Stimulated activated CD8-positive, alpha-beta memory T cell treated with anti-CD3 and anti-CD28 coated beads, Interleukin-2, amount 100 ng/mL, for 1 hour (primary cell): ENCODE measurements around the gene PTPRN2.
"Not testable (repeated sequence)": the region's sequence is repeated elsewhere in the genome, so short reads cannot be mapped to it uniquely, and the experiment has no call there.

Source experiments
- DNase-seq, 2 donors: peaks; one replicate each; pipeline ENCODE4 v3.0.0-alpha.2; 2020; ENCODE audit warnings: low read depth in 2 of 2

The PTPRN2 gene

DNA sequence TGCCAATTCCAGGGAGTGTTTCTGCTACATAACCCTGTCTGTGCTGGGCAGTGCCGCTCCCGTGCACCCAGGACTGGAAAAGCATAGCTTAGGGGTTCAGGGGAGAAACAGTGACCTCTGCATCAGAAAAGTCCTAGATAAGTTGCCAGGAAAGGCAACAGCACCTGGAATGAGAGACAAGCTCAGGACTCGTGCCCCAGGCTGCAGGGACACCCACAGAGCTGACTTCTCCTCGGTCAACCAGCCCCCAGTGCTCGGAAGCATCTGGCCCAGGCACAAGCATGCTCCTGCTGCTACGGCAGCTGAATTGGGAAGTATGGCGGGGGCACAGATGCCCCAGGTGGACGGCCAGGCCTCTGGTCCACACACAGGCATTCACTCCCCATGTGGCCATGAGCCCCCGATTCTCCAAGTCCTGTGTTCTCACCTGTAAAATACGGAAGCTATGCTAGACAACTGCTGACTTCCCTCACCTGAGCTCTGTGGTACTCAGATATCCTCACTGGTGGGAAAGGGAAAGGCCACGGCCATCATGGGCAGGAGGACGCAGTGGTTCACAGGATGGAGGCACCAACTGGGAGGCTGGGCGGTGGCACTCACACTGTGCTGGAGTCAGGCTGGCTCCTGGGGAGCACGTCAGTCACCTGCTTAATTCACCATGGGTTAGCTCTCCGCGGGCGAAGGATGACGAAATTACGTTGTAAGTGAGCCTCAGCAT is 220.5 kb downstream of the PTPRN2 start:
- no peak for DNase-seq

DNA sequence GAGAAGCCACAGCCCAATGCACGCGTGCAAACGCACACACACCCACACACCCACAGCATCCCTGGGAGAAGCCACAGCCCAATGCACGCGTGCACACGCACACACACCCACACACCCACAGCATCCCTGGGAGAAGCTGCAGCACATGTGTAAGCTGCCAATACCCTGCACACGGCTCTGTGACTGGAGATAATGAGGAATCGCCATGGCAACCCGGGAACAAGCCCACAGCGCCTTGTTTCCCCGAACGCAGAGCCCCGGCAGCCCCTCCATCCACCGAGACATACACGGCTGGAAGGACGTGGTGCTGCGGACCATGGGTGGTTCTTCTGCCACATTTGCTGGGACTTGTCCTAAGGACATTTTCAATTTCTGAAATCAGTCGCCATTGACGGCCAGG is 221.3 kb downstream of the PTPRN2 start:
- DNase-seq: no peak

DNA sequence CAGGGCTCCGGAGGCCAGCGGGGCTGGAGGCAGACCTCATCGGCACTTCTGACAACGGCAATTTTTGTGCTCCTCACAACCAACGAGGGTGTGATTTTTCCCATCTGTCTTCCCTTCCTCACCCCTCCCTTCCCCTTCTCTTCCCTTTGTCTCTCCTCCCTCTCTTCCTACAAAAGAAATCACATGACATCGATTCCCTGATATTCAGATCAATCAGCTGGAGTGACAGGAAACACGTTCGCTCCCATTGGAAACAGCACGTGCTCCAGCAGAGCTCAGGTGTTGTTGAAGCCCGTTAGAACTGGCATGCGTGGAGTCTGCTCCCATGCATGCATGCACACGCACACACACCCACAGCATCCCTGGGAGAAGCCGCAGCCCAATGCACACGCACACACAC is 222.4 kb downstream of the PTPRN2 start:
- DNase-seq: no peak

DNA sequence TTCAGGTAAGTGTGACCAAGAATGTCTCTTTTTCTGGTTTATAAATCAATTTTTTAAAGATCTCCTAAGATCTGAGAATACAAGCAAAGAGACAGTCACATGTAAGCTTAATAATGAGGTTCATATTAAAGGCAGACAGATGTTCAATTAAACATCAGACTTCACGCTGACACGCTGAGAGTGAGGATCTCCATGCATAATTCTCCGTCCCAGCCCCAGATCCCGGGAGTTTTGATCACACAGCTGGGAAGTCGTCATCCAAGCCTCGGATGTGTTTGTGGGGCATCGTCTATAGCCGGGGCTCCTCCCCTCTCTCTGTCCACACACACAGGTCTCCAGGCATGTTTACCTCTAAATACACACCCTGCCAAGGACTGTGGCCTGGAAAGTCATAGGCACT is 223.2 kb downstream of the PTPRN2 start:
- DNase-seq: no peak

DNA sequence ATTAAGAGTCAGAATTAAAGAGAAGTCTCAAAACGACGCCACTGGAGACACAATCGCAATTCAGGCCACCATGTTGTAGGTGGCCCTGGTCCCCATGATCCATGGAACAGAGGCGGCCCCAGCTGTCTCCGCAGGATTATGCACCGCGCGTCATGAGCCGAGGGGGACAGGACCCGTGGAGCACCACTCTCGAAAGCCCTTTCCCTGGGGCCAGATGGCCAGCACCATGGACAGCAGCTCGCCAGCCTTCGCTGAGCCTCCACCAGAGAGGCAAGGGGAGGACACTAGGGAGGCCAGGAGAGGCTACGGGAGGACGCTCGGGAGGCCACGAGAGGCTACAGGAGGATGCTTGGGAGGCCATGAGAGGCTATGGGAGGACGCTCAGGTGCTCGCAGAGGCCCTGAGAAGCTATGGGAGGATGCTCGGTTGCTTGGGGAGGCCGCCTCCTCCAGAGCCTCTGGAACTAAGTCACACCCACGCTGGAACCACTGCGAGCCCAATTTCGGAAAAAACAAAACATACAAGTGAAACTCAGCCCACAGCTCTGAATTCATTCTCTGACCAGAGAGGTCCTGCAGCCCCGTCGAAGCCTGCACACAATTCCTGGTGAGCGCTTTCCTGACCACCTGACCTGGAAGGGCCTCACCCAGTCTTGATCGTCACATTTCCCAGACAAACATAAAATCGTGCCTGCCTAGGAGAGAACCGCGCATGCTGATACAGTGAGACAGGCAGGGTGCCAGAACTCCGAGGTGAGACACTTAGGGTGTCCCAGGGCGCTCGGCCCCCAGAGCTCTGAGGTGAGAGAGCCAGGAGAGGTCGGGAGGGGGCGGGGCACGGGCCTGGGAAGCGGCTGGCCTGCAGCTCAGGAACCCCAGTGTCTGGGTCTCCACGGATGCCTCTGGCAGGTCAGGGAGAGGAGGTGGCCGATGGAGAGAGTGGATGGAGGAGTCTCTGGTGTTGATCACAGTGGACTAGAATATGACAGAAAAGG is 224.4 kb downstream of the PTPRN2 start:
- no peak for DNase-seq

DNA sequence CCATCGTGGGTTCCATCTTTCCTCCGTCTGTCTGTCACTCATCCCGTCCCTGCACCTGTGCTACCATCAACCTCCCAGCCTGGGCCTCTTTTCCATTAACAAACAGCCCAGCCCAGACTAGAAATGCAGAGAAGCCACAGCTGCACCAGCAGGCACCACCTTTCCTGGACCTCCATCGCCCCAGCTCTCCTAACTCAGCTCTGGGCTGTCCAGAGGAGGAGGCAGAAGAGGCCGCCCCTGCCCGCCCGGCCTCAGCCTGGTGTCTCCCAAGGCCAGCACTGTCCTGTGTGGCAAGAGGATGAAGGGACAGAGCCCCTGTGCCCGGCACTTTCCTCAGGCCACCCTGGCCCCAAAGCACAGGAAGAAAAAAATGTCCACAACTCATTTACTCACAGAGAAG is 225.6 kb downstream of the PTPRN2 start:
- no peak for DNase-seq

DNA sequence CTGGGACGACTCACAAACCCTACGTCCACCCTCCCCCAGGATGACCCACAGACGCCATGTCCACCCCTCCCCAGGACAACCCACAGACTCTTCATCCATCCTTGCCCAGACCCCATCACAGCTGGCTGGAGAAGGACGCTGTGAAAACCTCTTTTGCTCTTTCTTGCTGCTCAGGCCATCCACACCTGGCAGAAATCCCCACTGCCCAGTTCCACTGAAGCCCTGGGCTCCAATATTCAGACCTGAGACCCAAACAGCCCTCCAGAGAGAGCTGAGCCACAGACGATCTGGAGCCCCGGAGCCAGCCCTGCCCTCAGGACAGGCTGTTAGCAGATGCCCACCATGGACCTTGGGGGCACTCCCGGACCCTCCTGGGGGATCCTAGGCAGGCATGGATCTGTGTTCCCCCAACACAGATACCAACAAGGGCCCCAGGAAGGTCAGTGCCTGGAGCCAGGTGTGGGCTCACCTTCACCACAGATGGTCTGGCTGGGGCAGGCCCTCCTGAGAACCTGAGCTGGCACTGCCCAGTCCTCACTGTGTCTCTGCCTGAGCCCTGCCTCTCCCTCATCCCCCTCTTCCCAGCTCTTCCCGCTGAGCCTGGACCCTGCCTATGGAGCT is 226.2 kb downstream of the PTPRN2 start:
- no peak for DNase-seq

- no peak for DNase-seq
Measured at GRCh38 chr7:158358926-158359645, 228.5 kb downstream of the PTPRN2 start.

GRCh38 chr7:158357898-158358821 is 229.5 kb downstream of the PTPRN2 start:
- no peak for DNase-seq

DNA sequence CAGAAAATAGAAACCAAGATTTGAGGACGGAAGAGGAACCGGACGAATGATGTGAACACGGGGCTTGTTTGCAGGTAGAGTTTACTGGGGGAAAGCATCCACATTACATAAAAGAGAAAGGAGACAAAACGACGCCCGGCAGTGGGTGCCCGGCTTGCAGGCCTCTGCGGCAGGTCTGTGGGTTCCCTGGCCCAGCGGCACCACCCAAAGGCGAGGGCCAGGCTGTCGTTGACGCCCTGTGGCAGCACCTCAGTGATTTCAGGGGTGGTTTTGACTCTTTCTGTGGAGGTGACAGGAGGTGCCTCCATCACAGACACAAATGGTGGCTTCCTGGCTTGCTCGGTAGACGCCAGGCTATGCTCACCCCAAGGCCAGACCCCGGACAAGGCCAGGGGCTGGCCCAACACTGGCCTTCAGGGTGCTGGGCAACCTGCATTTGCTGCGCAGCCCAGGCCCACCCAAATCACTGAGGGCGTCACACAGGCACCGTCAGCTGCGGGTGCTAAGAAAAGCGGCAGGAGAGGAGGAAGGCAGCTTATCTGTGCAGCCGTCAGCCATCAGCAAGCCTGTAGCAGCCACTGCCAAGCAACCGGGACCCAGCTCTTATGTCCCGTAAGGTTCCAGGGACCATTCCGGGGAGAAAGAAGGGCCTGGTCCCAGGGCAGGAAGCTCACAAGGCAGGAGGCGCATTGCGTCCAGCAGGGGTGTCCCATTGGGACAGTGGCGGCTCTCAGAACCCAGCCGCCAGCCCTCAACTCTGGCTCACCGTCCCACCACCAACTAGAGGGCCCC is 230.3 kb downstream of the PTPRN2 start:
- DNase-seq: no peak

DNA sequence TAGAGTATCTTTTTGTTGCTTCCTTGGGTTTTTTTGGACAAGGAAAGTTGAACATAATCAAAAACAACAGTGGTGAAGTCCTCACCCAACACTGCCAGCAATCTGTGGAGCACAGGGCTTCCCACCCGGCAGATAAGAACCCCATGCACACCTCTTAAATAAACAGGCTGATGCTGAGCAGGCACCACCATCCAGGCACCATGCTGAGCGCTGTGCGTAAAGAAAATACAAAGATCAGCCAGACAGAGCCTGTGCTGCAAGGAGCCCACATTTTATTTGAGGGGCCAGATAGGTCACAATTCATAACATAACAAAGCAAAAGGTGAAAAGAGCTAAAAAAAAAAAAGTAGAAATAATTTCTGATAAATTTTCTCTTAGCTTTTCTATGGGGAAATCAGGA is 231.2 kb downstream of the PTPRN2 start:
- no peak for DNase-seq

- no peak for DNase-seq
Measured at GRCh38 chr7:158355456-158356065, 232.1 kb downstream of the PTPRN2 start.

GRCh38 chr7:158354861-158355260 is 232.8 kb downstream of the PTPRN2 start:
- DNase-seq: no peak

DNA sequence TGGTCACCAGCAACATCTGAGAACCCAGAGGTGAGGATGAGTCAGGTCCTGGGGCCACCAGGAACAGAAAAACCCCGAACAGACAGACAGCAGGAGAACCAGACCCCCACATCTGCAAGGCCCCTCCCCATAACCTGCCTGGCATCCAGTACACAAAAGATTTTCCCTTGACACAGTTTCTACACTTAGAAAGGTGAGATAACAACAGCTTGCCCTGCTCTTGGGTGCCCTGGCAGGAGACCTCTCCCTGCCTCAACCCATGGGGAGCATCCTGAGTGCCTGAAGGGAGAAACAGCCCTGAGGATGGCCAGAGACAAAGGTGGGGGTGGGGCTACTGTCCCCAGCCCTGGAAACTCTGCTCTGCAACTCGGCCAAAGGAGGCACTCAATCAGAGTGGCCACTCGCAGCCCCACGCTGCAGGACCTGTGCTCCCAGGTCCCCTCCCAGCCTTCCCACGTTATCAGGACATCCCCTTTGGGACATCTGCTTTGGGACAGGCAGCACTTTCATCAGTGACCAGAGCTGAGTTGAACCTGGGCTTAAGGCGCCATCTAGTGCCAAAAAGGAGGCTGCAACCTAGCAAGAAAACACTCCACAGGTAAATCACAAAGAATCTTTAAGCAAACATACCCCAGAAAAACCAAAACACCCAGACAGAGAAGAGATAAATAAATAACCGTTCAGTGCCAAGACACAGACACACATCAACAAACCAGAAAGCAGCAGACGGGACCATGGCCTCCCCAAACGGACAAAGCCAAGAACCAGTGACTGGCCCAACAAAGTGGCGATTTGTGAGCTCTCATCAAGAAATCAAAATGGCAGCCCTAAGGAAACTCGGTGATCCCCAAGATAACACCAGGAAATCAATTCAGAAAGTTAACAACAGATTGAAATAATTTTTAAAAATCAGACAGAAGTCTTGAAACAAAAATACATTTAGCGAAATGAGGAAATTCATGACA is 233.7 kb downstream of the PTPRN2 start:
- DNase-seq: no peak

DNA sequence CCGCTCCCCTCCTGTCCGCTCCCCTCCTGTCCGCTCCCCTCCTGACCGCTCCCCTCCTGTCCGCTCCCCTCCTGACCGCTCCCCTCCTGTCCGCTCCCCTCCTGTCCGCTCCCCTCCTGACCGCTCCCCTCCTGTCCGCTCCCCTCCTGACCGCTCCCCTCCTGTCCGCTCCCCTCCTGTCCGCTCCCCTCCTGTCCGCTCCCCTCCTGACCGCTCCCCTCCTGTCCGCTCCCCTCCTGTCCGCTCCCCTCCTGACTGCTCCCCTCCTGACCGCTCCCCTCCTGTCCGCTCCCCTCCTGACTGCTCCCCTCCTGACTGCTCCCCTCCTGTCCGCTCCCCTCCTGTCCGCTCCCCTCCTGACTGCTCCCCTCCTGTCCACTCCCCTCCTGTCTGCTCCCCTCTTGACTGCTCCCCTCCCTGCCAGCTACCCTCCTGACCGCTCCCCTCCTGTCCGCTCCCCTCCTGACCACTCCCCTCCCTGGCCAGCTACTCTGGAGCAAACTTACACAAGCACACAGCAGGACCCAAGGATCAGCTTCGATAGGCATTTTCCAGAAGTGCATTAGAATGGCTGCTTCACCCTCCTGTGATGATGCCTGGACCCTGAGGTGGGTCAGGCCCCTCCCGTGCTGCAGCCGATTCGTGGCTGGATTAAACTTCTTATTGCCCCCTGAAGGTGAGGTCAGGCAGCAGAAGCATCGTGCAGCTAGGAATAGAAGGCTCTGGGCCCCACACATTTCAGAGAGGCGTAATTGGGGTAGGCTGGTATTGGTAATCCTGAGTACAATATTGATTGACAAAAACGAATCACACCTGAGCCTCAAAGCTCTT is 235.5 kb downstream of the PTPRN2 start:
- not testable (repeated sequence) for DNase-seq

- DNase-seq: no peak
Measured at GRCh38 chr7:158351481-158351880, 236.1 kb downstream of the PTPRN2 start.

- no peak for DNase-seq
Measured at GRCh38 chr7:158351051-158351450, 236.6 kb downstream of the PTPRN2 start.
